H1 (cell line): ENCODE data around the gene DTNB. TPM values are rescaled to one million over a fixed set of nuclear protein-coding genes. Genes with fewer than 3 reads are reported as not detected.

ENCODE experiments used
- CTCF ChIA-PET: fragments of 300-600 bp; sonication (Branson Sonifier 250); formaldehyde crosslinking; loops from one replicate; lab custom pipeline; 2021; ENCODE audit not compliant: partially characterized antibody; lab: Charles Lee
- POLR2A ChIA-PET: fragments of 300-600 bp; sonication (Branson Sonifier 250); formaldehyde crosslinking; loops from one replicate; lab custom pipeline; 2021; ENCODE audit warnings: inconsistent platforms; ENCODE audit not compliant: partially characterized antibody; lab: Charles Lee
- DNase-seq, 2 experiments: peaks; one replicate each; pipeline versions ENCODE4 v3.0.0 to v3.0.0-alpha.2; 2010 to 2022; ENCODE audit warnings: low spot score in 2 of 2, low read depth in 1 of 2, mixed read lengths in 1 of 2
- FAIRE-seq: peaks from 2 replicates; lab custom pipeline; 2011; peaks lifted over from hg19 to GRCh38; lab: Jason Lieb, UNC
- H2AFZ ChIP-seq: 2 replicates; pipeline ENCODE4 v1.8.1; 2012; ENCODE audit warnings: low read length, inconsistent platforms
- H2AK5ac ChIP-seq: 2 replicates; pipeline ENCODE4 v1.6.1; 2013; ENCODE audit warnings: low read depth, low read length
- H2BK120ac ChIP-seq: replicated peaks from 2 replicates; pipeline ENCODE3; 2013; ENCODE audit warnings: low read depth, low read length, inconsistent platforms
- H2BK12ac ChIP-seq: 2 replicates; pipeline ENCODE4 v1.6.1; 2013; ENCODE audit warnings: low read depth, low read length
- H2BK15ac ChIP-seq: 2 replicates; pipeline ENCODE4 v1.6.1; 2013; ENCODE audit warnings: low read length
- H2BK20ac ChIP-seq: 2 replicates; pipeline ENCODE4 v1.6.1; 2013; ENCODE audit warnings: low read length
- H2BK5ac ChIP-seq: 2 replicates; pipeline ENCODE4 v1.6.1; 2013; ENCODE audit warnings: low read depth, low read length
- H3K14ac ChIP-seq: 2 replicates; pipeline ENCODE4 v1.6.1; 2013; ENCODE audit warnings: inconsistent platforms; ENCODE audit not compliant: insufficient read length
- H3K18ac ChIP-seq: 2 replicates; pipeline ENCODE4 v1.6.1; 2013; ENCODE audit warnings: low read length; ENCODE audit errors: extremely low read depth
- H3K23ac ChIP-seq: 2 replicates; pipeline ENCODE4 v1.6.1; 2013; ENCODE audit warnings: inconsistent platforms; ENCODE audit not compliant: insufficient read length
- H3K23me2 ChIP-seq: 2 replicates; pipeline ENCODE4 v1.6.1; 2013; ENCODE audit warnings: low read depth, low read length
- H3K27ac ChIP-seq: 2 replicates; pipeline ENCODE4 v1.6.1; 2011; ENCODE audit warnings: low read depth, low read length, inconsistent platforms
- H3K27me3 ChIP-seq, 4 experiments: replicated peaks in 1 of 4; 1 replicate in 1 of 4; 2 replicates in 3 of 4; pipeline versions ENCODE4 v1.6.1 to v1.8.1; 2011 to 2013; ENCODE audit warnings: low read length in 3 of 4, mild to moderate bottlenecking in 3 of 4, inconsistent platforms in 2 of 4, mixed read lengths in 2 of 4, moderate library complexity in 1 of 4; ENCODE audit not compliant: control insufficient read depth in 3 of 4, insufficient read depth in 3 of 4; ENCODE audit errors: extremely low read depth in 1 of 4
- H3K36me3 ChIP-seq, 4 experiments: 2 replicates each; pipeline versions ENCODE4 v1.6.1 to v1.8.1; 2011 to 2013; ENCODE audit warnings: mild to moderate bottlenecking in 4 of 4, low read length in 3 of 4, moderate library complexity in 2 of 4, control low read depth in 1 of 4, inconsistent platforms in 1 of 4; ENCODE audit not compliant: insufficient read depth in 4 of 4, control insufficient read depth in 2 of 4
- H3K4ac ChIP-seq: replicated peaks from 2 replicates; pipeline ENCODE3; 2013; ENCODE audit warnings: low read length, low read depth, mixed read lengths, inconsistent platforms; ENCODE audit not compliant: insufficient read length
- H3K4me1 ChIP-seq, 4 experiments: replicated peaks in 1 of 4; 1 replicate in 1 of 4; 2 replicates in 3 of 4; pipeline versions ENCODE4 v1.6.1 to v1.8.1; 2011 to 2013; ENCODE audit warnings: low read length in 3 of 4, inconsistent platforms in 2 of 4, mixed read lengths in 1 of 4; ENCODE audit not compliant: insufficient read depth in 4 of 4, control insufficient read depth in 3 of 4
- H3K4me2 ChIP-seq, 2 experiments: 2 replicates each; pipeline versions ENCODE4 v1.6.1 to v1.8.1; 2011 to 2013; ENCODE audit warnings: low read depth in 2 of 2, low read length in 2 of 2, control low read depth in 1 of 2, inconsistent platforms in 1 of 2, mild to moderate bottlenecking in 1 of 2; ENCODE audit not compliant: insufficient read depth in 1 of 2
- H3K4me3 ChIP-seq, 4 experiments: fragments of 200-600, 300-600 bp in 1 of 4; sonication (generic), shearing (Covaris generic), sonication (Bioruptor Twin) in 1 of 4; 2 replicates each; pipeline versions ENCODE4 v1.5.1 to v1.8.1; 2011 to 2016; ENCODE audit warnings: low read length in 4 of 4, low read depth in 3 of 4, control low read depth in 2 of 4, inconsistent platforms in 2 of 4, mild to moderate bottlenecking in 2 of 4, mixed read lengths in 1 of 4, moderate library complexity in 1 of 4; ENCODE audit not compliant: insufficient read depth in 2 of 4; ENCODE audit errors: extremely low read depth in 1 of 4
- H3K56ac ChIP-seq: replicated peaks from 2 replicates; pipeline ENCODE3; 2013; ENCODE audit warnings: low read depth, mild to moderate bottlenecking, mixed read lengths, low read length, inconsistent platforms; ENCODE audit not compliant: insufficient read length
- H3K79me1 ChIP-seq: 2 replicates; pipeline ENCODE4 v1.6.1; 2013; ENCODE audit warnings: low read depth, low read length, control low read depth
- H3K79me2 ChIP-seq, 2 experiments: 2 replicates each; pipeline versions ENCODE4 v1.6.1 to v1.8.1; 2012 to 2013; ENCODE audit warnings: low read length in 2 of 2, mild to moderate bottlenecking in 2 of 2, inconsistent platforms in 1 of 2; ENCODE audit not compliant: insufficient read depth in 2 of 2, control insufficient read depth in 1 of 2
- H3K9ac ChIP-seq, 4 experiments: replicated peaks in 1 of 4; 1 replicate in 1 of 4; 2 replicates in 3 of 4; pipeline versions ENCODE4 v1.6.1 to v1.8.1; 2011 to 2013; ENCODE audit warnings: low read depth in 3 of 4, low read length in 3 of 4, control low read depth in 2 of 4, mild to moderate bottlenecking in 2 of 4, moderate library complexity in 2 of 4, inconsistent platforms in 1 of 4; ENCODE audit errors: extremely low read depth in 1 of 4
- H3K9me3 ChIP-seq, 2 experiments: 2 replicates each; pipeline versions ENCODE4 v1.6.1 to v1.8.1; 2012 to 2013; ENCODE audit warnings: mild to moderate bottlenecking in 2 of 2, moderate library complexity in 2 of 2, control low read depth in 1 of 2, inconsistent platforms in 1 of 2, low read depth in 1 of 2, low read length in 1 of 2, mixed read lengths in 1 of 2; ENCODE audit not compliant: insufficient read depth in 2 of 2
- H4K20me1 ChIP-seq, 2 experiments: replicated peaks in 1 of 2; 2 replicates each; pipeline versions ENCODE3 to v1.8.1; 2011 to 2013; ENCODE audit warnings: inconsistent platforms in 2 of 2, low read length in 2 of 2, mild to moderate bottlenecking in 1 of 2; ENCODE audit not compliant: insufficient read depth in 2 of 2, control insufficient read depth in 1 of 2
- H4K5ac ChIP-seq: 2 replicates; pipeline ENCODE4 v1.6.1; 2013; ENCODE audit warnings: low read length, low read depth, mixed read lengths, inconsistent platforms; ENCODE audit not compliant: insufficient read length
- H4K8ac ChIP-seq: 2 replicates; pipeline ENCODE4 v1.8.0; 2013; ENCODE audit warnings: mild to moderate bottlenecking, moderate library complexity, low read length, inconsistent platforms; ENCODE audit not compliant: insufficient read depth; ENCODE audit errors: extremely low read depth
- H4K91ac ChIP-seq: replicated peaks from 2 replicates; pipeline ENCODE3; 2013; ENCODE audit warnings: low read length, mixed read lengths, inconsistent platforms; ENCODE audit not compliant: insufficient read length
- CEBPB ChIP-seq: IDR thresholded peaks from 2 replicates; pipeline ENCODE4 v1.6.1; 2012; ENCODE audit warnings: low read depth, low read length
- CHD1 ChIP-seq: IDR thresholded peaks from 2 replicates; pipeline ENCODE4 v1.6.1; 2012; ENCODE audit warnings: low read depth, low read length, improper control_type of control experiment
- CHD2 ChIP-seq: IDR thresholded peaks from 2 replicates; pipeline ENCODE4 v1.6.1; 2012; ENCODE audit warnings: low read length, improper control_type of control experiment
- CTBP2 ChIP-seq: IDR thresholded peaks from 2 replicates; pipeline ENCODE4 v1.7.0; 2011; ENCODE audit warnings: borderline replicate concordance, mild to moderate bottlenecking, moderate library complexity, mixed read lengths, low read length; ENCODE audit not compliant: insufficient read depth, insufficient read length
- HDAC6 ChIP-seq: IDR thresholded peaks from one replicate; pipeline ENCODE4 v1.7.1; 2012; ENCODE audit warnings: low read depth, mild to moderate bottlenecking, inconsistent platforms, low read length, moderate library complexity
- JUN ChIP-seq: IDR thresholded peaks from 2 replicates; pipeline ENCODE4 v1.6.1; 2011; ENCODE audit warnings: low read depth, mild to moderate bottlenecking, improper control_type of control experiment, low read length
- JUND ChIP-seq: IDR thresholded peaks from 2 replicates; pipeline ENCODE4 v1.6.1; 2011; ENCODE audit warnings: mild to moderate bottlenecking, improper control_type of control experiment, low read length
- KDM4A ChIP-seq: IDR thresholded peaks from one replicate; pipeline ENCODE4 v1.7.1; 2012; ENCODE audit warnings: low read depth, mild to moderate bottlenecking, moderate library complexity, low read length, inconsistent platforms; ENCODE audit not compliant: severe bottlenecking
- MAFK ChIP-seq: IDR thresholded peaks from 2 replicates; pipeline ENCODE4 v1.6.1; 2012; ENCODE audit warnings: low read depth, mild to moderate bottlenecking, improper control_type of control experiment, low read length
- NANOG ChIP-seq: IDR thresholded peaks from 2 replicates; pipeline ENCODE4 v1.6.1; 2011; ENCODE audit warnings: low read length, low read depth, mild to moderate bottlenecking, inconsistent platforms; ENCODE audit not compliant: insufficient read depth, poor library complexity, severe bottlenecking
- POLR2A ChIP-seq, 2 experiments: IDR thresholded peaks; 1 replicate in 1 of 2; 2 replicates in 1 of 2; pipeline ENCODE4 v1.6.1; 2011; ENCODE audit warnings: low read depth in 2 of 2, low read length in 2 of 2, mild to moderate bottlenecking in 2 of 2; ENCODE audit errors: control extremely low read depth in 1 of 2
- RFX5 ChIP-seq: IDR thresholded peaks from 2 replicates; pipeline ENCODE4 v1.6.1; 2011; ENCODE audit warnings: low read depth, low read length, improper control_type of control experiment, borderline replicate concordance
- SIRT6 ChIP-seq: IDR thresholded peaks from one replicate; pipeline ENCODE4 v1.7.1; 2012; ENCODE audit warnings: low read length, inconsistent platforms
- WGBS, 2 experiments: shearing (Covaris generic) in 1 of 2; methylation state at CpG; one replicate each; pipeline versions ENCODE4 v1.1.6 to v1.1.7; 2013 to 2015; ENCODE audit warnings: low lambda C conversion rate in 2 of 2, mixed read lengths in 2 of 2, inconsistent platforms in 1 of 2, low coverage in 1 of 2, missing lambda C conversion rate in 1 of 2; ENCODE audit not compliant: insufficient replicate concordance in 2 of 2, insufficient coverage in 1 of 2, insufficient read length in 1 of 2; ENCODE audit errors: extremely low coverage in 1 of 2, missing lambda C conversion rate in 1 of 2; 5-methylcytosine and 5-hydroxymethylcytosine counted together
- polyA plus RNA-seq, 7 experiments: library from polyadenylated mRNA; depleted of rRNA in 3 of 7; stranded (reverse) in 5 of 7; unstranded in 2 of 7; fragments of >200 nt in 5 of 7; fragments of 200-250 nt in 2 of 7; gene quantifications; 1 replicate in 5 of 7; 2 replicates in 1 of 7; 4 replicates in 1 of 7; pipeline versions ENCODE4 v1.2.1 to v1.2.3, GENCODE V29; 2011 to 2013; ENCODE audit warnings: missing spikeins in 2 of 7, mixed read lengths in 2 of 7
- total RNA-seq: library from RNA; stranded (reverse); fragmentation: NEBNext Ultra II Directional; extraction: Animal tissue kit (Norgen Biotek cat#: 25700); gene quantifications from 2 replicates; pipeline ENCODE4 v1.2.1, GENCODE V29; 2021
- TF ChIP-seq, protein P1 (sequence below): IDR thresholded peaks from 2 replicates; pipeline ENCODE4 v1.6.1; 2012; ENCODE audit warnings: low read length, inconsistent platforms

Gene DTNB
- total and polyA plus RNA-seq, 2 of the 8 experiments (the other 6 are each of a cell fraction or from before 2014, with no cell fraction given), result 39.6 to 49.5 TPM

- ChIA-PET CTCF (interaction anchor here (1.2 kb wide), 1 partner anchor 16 kb away, joined by 3 read pairs; no protein-coding TSS in a partner anchor), POLR2A (no interaction called here)
- Histone ChIP-seq H3K23me2 (no peaks in the 10 kb centered on the region), H3K56ac (no peak overlapping the region), H3K36me3 (peaks cover 0 to 8% (median 1%) of the 10 kb centered on the region in 4 experiments; a peak in 3 of 8 replicates), H3K9me3 (0 out of 4 replicates have a peak, but pooled peaks cover 3 to 4% of the 10 kb centered on the region in 2 experiments), H4K20me1 (no peaks in the 10 kb centered on the region), H3K27ac (no peak overlapping the region), H2BK5ac (no peak overlapping the region), H4K91ac (no peak overlapping the region), H3K9ac (no peak overlapping the region), H3K4ac (no peak overlapping the region), H3K79me1 (no peaks in the 10 kb centered on the region), H3K4me3 (no peak overlapping the region), H2AFZ (no peak overlapping the region), H2BK15ac (no peak overlapping the region), H3K14ac (no peak overlapping the region), H2BK12ac (no peak overlapping the region), H4K8ac (no peak overlapping the region), H3K4me1 (no peaks in the 10 kb centered on the region), H2BK120ac (no peak overlapping the region), H4K5ac (no peak overlapping the region), H3K18ac (no peak overlapping the region), H2AK5ac (no peak overlapping the region), H3K23ac (no peak overlapping the region), H3K27me3 (no peaks in the 10 kb centered on the region), H3K79me2 (no peaks in the 10 kb centered on the region; a peak in 1 of 4 replicates), H3K4me2 (no peak overlapping the region), H2BK20ac (no peak overlapping the region)
- FAIRE-seq, result no peak
- 93% methylated on average over 1 of the region's 1 CpG; no CpG with 5 or more reads in 1 of the 2 experiments for WGBS, 2 experiments
- DNase-seq, result no peak
- TF ChIP-seq JUN (no peak), KDM4A (no peak), NANOG (no peak), HDAC6 (no peak), POLR2A (IDR thresholded peaks at IDR 0.05; ENCODE audit: control extremely low read depth in 1 of 2, low read depth in 2 of 2, low read length in 2 of 2) (no peak), SIRT6 (no peak), CTBP2 (no peak), CHD1 (no peak), CHD2 (no peak), JUND (no peak), RFX5 (no peak), CEBPB (no peak), MAFK (no peak)
- TF ChIP-seq, protein P1, sequence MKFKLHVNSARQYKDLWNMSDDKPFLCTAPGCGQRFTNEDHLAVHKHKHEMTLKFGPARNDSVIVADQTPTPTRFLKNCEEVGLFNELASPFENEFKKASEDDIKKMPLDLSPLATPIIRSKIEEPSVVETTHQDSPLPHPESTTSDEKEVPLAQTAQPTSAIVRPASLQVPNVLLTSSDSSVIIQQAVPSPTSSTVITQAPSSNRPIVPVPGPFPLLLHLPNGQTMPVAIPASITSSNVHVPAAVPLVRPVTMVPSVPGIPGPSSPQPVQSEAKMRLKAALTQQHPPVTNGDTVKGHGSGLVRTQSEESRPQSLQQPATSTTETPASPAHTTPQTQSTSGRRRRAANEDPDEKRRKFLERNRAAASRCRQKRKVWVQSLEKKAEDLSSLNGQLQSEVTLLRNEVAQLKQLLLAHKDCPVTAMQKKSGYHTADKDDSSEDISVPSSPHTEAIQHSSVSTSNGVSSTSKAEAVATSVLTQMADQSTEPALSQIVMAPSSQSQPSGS, result no peak
Measured at GRCh38 chr2:25473131-25473530, 200.2 kb downstream of the DTNB start.
